ENCODE results near the gene SPATA2L.

The SPATA2L gene

DNA sequence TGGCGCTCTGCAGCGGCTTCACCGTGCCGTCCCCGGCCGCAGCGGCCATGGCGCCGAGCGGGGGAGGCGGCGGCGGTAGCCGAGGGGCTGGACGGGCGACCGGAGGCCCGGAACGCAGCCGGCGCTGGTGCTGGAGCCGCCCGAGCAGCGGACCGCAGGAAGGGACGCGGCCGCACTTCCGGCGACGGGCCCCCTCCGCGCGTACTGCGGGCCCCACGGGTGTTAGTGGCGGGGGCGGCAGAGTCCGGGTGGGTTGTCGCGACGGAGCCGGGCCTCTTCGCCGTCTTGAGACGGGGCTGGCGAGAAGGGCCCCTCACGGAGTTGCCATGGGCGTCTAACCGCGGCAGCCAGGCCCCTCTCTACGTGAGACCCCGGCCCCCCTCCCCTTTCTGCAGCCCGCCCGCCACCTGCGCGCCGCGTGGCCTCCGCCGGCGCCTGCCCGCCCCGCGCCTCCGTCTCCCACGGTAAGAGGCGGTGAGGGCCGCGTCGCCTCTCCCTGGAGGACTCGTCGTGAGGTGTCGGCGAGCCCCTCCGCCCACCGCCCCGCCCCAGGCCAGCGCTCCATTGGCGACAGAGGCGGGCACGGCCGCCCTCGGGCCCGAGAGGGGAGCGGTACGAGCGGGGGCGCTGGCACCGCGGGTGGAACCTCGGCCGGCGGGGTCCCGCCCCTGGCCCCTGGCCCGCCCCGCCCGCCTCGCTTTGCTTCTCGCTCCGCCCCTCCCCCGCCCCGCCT is 19.5 kb upstream of the SPATA2L start, which contains the start of the genes VPS9D1 and ZNF276:
Gene VPS9D1, minus strand, starts transcription at position 86 of the 733 bp plus-strand sequence. Its CDS starts 37 bp downstream, at position 49.
Gene ZNF276, plus strand, starts transcription at position 725 of the 733 bp plus-strand sequence. CDS start 104 bp downstream, outside the sequence.
- TF ChIP-seq POLR2A (IDR thresholded peaks at IDR 0.05; ENCODE audit: low read length) (peak; percentile 52), GATA1 (IDR thresholded peaks at IDR 0.05; ENCODE audit: low read depth, low read length) (no peak)
- peak; percentile 85 to 89 for DNase-seq

DNA sequence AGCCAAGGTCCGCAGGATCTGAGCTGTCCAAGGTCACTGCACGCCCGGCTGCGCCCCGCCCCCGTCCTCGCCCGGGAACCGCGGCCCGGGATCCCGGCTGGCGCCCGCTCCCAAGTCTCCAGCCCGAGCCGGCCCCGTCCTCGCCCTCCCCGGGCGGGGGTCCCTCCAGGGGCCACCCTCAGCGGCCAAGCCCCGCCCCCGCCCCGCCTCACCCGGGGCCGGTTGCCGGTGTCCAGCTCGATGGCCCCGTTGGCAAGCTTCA is 19.0 kb upstream of the SPATA2L start:
- no peak for TF ChIP-seq GATA1 (IDR thresholded peaks at IDR 0.05; ENCODE audit: low read depth, low read length)
- TF ChIP-seq POLR2A (IDR thresholded peaks at IDR 0.05; ENCODE audit: low read length), result no peak
- DNase-seq, result no peak

DNA sequence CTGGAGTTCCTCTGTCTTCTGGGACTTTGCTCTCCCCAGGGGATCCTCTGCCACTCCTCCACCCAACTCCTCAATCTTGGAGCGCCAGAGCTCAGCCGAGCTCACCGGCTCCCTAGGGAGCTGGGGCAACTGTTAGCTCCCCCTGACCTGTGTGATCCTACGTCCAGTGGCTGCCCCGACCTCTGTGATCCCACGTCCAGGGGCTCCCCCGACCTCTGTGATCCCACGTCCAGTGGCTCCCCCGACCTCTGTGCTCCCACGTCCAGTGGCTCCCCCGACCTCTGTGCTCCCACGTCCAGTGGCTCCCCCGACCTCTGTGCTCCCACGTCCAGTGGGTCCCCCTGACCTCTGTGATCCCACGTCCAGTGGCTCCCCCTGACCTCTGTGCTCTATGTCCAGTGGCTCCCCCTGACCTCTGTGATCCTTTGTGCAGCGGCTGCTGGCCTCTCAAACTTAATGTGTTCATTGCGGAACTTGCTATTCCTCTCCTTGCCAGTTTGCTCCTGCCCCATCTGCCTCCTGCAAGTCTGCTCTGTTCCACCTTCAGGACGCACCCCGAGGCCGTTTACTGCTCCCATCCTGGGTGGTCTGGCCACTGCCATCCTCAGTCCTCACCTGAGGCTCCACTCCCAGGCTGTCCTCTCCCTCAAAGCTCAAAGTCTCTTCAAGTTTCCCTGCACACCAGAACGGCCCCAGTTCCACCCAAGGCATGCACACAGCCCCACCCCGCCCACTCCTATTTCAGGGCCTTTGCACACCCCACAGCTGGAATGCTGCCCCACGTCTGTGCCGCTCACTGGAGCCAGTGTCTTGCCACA is 16.4 kb upstream of the SPATA2L start:
- DNase-seq, result peak in 1 of 2 experiments; percentile 35
- no peak for TF ChIP-seq GATA1 (IDR thresholded peaks at IDR 0.05; ENCODE audit: low read depth, low read length)
- no peak for TF ChIP-seq POLR2A (IDR thresholded peaks at IDR 0.05; ENCODE audit: low read length)

DNA sequence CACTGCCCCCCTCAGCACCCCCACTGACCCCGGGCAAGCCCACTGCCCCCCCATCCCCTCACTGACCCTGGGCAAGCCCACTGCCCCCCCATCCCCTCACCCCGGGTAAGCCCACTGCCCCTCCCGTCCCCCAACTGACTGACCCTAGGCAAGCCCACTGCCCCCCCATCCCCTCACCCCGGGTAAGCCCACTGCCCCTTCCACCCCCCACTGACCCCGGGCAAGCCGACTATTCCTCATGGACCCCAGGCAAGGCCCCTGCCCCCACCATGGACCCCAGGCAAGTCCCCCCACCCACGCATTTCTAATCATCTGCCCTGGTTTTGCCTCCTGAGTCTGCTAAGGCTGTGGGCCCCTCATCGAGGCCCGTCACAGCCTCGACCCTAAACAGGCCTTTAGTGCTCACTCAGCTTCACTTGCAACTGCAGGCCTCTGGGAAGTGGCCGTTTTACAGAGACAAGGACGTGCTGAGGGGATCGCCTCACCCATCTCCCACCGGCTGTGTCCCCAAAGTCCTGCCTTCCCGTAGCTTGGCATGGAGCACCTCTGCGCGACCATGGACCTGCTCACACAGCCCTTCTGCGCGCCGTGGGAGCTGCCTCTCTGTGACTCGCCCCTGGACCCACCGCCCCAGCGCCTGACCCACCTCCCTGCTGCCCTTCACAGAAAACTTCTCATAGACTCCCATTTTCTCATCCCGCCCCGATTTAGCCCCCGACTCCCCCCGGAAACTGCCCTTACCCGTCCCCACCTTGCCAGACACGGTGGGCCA is 15.6 kb upstream of the SPATA2L start:
- TF ChIP-seq GATA1 (IDR thresholded peaks at IDR 0.05; ENCODE audit: low read depth, low read length) (no peak), POLR2A (IDR thresholded peaks at IDR 0.05; ENCODE audit: low read length) (no peak)
- no peak for DNase-seq

DNA sequence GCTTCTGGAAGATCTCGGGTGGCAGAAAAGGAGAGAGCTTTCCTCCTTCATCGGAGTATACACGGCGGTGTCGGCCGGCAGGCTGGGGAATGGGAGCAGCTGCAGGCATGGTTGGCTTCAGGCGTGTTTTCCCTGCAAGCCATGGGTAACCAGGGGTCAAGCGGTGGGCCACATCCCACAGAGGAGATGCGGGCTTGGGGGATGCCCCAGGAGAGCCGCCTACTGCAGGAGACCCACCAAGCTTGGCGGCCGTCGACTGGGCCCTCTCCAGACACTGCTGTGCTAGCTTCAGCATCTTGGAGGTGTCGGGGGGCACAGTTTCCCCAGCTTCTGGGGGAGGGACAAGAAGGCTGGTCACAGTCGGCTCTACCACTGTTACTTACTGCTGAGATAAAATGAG is 15.0 kb upstream of the SPATA2L start:
- TF ChIP-seq GATA1 (IDR thresholded peaks at IDR 0.05; ENCODE audit: low read depth, low read length) (no peak), POLR2A (IDR thresholded peaks at IDR 0.05; ENCODE audit: low read length) (no peak)
- DNase-seq, result no peak

DNA sequence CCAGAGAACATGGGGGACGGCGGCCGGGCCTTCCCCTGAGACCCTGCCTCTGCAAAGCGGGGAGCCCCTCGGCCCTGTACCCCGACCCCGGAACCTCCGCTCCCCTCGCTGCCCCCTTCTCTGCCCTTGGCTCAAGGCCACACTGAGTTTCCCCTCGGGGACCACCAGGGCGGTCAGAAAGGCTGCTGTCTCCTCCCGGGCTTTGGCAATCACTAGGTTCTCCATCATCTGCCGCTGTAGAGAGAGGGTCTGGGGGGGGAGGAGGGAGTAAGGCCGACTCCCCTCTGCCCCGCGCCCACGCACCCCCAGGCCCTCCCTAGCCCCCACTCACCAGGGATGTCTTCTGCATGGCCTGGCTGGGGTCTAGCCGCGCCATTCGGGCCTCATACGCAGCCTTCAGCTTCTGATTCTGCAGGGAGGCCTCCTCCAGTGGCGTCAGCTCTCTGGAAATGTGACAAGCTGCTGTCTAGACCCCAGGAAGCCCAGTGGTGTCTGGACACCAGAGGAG is 10.8 kb upstream of the SPATA2L start:
- TF ChIP-seq GATA1 (IDR thresholded peaks at IDR 0.05; ENCODE audit: low read depth, low read length) (no peak), POLR2A (IDR thresholded peaks at IDR 0.05; ENCODE audit: low read length) (no peak)

DNA sequence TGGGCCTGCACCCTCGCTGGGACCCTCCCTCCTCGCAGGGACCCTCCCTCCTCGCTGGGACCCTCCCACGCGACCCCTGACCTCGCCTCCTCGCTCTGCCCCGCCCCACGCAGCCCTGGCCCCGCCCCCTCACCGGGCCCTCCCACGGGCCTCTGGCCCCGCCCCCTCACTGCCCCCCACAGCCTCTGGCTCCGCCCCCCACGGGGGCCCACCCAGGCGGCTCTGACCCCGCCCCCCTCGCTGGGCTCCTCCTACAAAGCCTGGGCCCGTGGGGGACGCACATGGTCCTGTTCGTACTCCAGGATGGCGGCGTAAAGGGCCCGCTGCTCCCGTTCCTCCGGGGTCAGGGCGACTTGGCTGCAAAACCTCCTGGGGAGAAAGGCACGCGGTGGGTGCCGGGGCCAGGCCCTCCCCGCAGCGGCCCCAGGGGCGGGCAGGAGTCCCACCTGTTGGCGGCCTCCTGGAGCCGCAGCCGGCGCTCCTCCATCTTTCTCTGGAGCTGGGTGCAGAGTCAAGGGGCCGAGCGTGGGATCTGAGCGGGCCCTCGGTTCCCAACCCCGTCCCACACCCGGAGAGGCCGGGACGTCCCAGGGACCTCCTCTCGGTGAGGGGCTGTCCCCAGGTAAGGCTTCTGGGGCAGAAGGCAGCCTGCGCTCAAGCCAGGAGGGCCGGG is 10.2 kb upstream of the SPATA2L start:
- TF ChIP-seq POLR2A (IDR thresholded peaks at IDR 0.05; ENCODE audit: low read length), result peak; percentile 36
- no peak for TF ChIP-seq GATA1 (IDR thresholded peaks at IDR 0.05; ENCODE audit: low read depth, low read length)
- peak; percentile 74 to 78 for DNase-seq

More for the DNA sequence above, 10.8 kb upstream of the SPATA2L start:
- no peak for DNase-seq

DNA sequence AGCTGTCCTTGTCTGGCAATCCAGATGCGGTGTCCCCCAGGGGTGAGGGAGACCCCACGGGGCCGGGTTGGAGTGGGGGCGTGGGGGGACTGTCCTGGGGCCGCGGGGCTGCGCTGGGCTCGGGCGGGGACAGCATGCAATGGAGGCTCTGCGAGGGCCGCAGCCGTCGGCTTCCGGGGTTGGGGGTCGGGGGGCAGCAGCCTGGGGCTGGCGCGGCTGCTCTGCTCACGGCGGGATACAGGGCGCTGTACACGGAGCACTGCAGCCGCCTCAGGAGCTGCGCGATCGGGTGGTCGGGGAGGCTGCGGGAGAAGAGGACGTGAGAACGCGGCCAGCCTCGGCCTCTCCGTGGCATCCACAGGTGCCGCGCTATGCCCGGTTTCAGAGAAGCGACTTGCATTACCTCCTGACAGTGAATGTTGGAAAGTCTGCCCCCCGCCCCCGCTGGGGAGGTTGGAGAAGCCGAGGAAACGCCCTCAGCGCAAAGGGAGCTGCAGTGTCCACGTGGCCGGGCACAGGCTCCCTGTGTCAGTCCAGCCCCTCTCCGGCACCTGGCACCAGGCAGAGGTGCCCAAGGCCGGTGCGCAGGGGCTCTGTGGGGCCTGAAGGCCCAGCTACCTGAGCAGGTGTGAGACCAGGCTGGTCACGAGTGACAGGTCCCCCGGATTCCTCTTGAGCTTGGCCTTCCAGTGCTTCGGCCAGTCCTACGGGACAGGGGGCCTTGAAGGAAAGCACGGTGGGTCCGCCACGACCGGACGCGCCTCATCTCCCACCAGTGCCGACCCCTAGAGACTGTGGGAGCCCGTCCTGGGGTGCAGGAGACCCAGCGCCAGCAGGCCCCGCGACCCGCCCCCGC is 9.4 kb upstream of the SPATA2L start:
- DNase-seq, result no peak

DNA sequence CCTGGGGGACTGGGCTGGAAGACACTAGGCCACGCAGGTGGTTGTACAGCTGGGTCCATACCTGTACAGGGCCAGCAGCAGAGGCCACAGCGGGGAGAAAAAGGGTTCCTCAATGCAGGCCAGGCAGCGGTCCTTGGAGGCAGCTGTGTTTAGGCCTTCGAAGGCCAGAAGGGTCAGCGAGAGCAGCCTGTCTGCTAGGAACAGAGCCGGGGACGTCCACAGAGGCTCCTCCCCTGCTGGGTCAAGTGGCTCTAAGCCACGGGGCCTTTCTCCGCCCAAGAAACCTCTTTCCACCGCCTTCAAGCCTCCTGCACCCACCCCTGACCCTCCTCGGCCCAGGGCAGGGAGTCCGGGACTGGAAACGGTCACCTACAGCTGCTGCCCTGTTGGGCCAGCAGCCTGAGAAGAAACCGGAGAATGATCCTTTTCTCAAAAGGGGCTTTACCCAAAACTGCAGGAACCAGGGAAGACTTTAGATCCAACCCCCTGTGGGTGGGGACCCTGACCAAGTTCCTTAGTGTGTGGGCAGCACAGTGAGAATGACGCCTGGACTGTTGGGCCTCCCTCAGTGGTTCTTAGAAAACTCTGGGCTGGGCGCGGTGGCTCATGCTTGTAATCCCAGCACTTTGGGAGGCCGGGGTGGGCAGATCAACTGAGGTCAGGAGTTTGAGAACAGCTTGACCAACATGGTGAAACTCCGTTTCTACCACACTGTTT is 8.4 kb upstream of the SPATA2L start:
- TF ChIP-seq GATA1 (IDR thresholded peaks at IDR 0.05; ENCODE audit: low read depth, low read length), result no peak
- no peak for TF ChIP-seq POLR2A (IDR thresholded peaks at IDR 0.05; ENCODE audit: low read length)
- no peak for DNase-seq

More for the DNA sequence above, 9.4 kb upstream of the SPATA2L start:
- no peak for TF ChIP-seq GATA1 (IDR thresholded peaks at IDR 0.05; ENCODE audit: low read depth, low read length)
- TF ChIP-seq POLR2A (IDR thresholded peaks at IDR 0.05; ENCODE audit: low read length), result no peak

DNA sequence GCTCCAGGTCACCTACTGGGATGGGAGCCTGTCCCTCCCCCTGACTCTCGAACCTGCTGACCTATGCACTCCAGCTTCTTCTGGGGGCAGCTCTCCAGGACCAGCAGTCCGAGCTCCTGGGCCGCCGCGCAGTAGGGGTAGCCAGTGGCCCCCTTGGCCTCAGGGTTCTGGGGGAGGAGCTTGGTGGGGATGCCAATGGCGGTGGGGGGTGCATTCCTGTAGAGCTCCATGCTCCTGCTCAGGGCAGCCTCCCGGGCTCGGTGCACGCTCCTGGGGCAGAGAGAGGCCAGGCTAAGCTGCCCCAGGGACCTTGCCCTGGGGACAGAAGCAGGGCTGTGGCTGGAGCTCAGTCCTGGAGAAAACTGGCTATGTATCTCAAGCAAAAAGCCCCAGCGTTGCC is 7.7 kb upstream of the SPATA2L start:
- TF ChIP-seq POLR2A (IDR thresholded peaks at IDR 0.05; ENCODE audit: low read length) (no peak), GATA1 (IDR thresholded peaks at IDR 0.05; ENCODE audit: low read depth, low read length) (no peak)
- DNase-seq, result no peak

DNA sequence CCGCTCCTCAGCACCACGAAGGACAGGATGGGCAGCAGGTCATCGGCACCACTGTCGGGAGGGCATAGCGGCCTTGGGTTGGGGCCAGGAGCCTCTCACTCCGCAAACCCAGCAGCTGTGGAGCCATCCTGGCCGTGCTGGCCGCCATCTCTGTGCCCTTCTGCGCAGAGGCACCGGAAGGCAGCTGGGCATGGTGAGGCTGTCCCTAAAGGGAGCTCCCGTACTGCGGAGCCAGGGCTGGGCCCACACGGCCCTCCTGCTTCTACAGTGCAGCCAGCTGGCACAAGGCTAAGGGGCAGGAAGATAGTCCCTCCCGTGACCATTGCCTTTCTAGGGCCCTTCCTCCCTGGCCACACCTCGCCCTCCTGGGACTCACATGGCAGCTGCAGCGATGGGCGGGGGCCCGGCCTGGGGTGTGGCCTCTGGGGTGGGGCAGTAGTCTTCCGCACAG is 7.0 kb upstream of the SPATA2L start:
- no peak for DNase-seq
- TF ChIP-seq POLR2A (IDR thresholded peaks at IDR 0.05; ENCODE audit: low read length) (no peak), GATA1 (IDR thresholded peaks at IDR 0.05; ENCODE audit: low read depth, low read length) (no peak)

DNA sequence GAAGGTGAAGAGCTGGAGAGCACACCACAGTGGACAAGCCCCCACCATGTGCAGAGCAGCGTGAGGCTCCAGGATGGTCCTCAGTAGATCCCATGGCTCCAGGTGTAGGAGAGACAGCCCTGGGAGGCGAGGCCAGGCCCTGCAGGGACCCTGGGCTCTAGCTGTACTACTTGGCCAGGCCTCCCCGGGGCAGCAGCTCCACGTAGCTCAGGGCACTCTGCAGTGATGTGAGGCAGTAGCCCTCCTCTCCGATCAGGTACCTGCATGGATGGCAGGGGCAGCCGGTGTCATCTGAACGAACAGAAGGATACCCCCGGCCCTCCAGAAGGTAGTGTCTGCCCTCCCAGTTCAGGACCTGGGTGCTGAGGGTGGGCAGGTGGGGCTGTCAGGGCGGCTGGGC is 6.2 kb upstream of the SPATA2L start:
- no peak for TF ChIP-seq GATA1 (IDR thresholded peaks at IDR 0.05; ENCODE audit: low read depth, low read length)
- no peak for TF ChIP-seq POLR2A (IDR thresholded peaks at IDR 0.05; ENCODE audit: low read length)
- no peak for DNase-seq

Data from erythroblast (primary cell).